Keratinocyte (primary cell): ENCODE results near the gene TCEAL8. TPM values are rescaled to one million over a fixed set of nuclear protein-coding genes. Genes with fewer than 3 reads are reported as not detected.

Experiments used
- DNase-seq: peaks from one replicate; pipeline ENCODE4 v3.0.0-alpha.2; 2011; ENCODE audit warnings: low read depth, missing footprints, low spot score
- FAIRE-seq: peaks from 2 replicates; lab custom pipeline; 2011; peaks lifted over from hg19 to GRCh38; lab: Jason Lieb, UNC
- H2AFZ ChIP-seq: 2 replicates; pipeline ENCODE4 v1.6.0; 2012; ENCODE audit warnings: low read length, control low read depth, inconsistent platforms; ENCODE audit not compliant: control insufficient read depth
- H3K27ac ChIP-seq: 2 replicates; pipeline ENCODE4 v1.5.1; 2011; ENCODE audit warnings: low read length; ENCODE audit not compliant: control insufficient read depth, insufficient read depth
- H3K27me3 ChIP-seq: 3 replicates; pipeline ENCODE4 v1.6.0; 2011; ENCODE audit warnings: low read length; ENCODE audit not compliant: control insufficient read depth, insufficient read depth; ENCODE audit errors: extremely low read depth
- H3K36me3 ChIP-seq, 2 experiments: 2 replicates in 1 of 2; 3 replicates in 1 of 2; pipeline ENCODE4 v1.5.1; 2011; ENCODE audit warnings: low read length in 2 of 2, mild to moderate bottlenecking in 1 of 2; ENCODE audit not compliant: control insufficient read depth in 2 of 2, insufficient read depth in 2 of 2; ENCODE audit errors: extremely low read depth in 1 of 2
- H3K4me1 ChIP-seq: 3 replicates; pipeline ENCODE4 v1.5.1; 2011; ENCODE audit warnings: low read length; ENCODE audit not compliant: control insufficient read depth, insufficient read depth; ENCODE audit errors: extremely low read depth
- H3K4me2 ChIP-seq: 3 replicates; pipeline ENCODE4 v1.6.0; 2011; ENCODE audit warnings: low read depth, low read length; ENCODE audit not compliant: control insufficient read depth, insufficient read depth; ENCODE audit errors: extremely low read depth
- H3K4me3 ChIP-seq, 3 experiments: fragments of 200-600 bp in 1 of 3; sonication (generic) in 1 of 3; 2 replicates in 2 of 3; 3 replicates in 1 of 3; pipeline ENCODE4 v1.5.1; 2011 to 2016; ENCODE audit warnings: low read length in 3 of 3, mild to moderate bottlenecking in 3 of 3, control low read depth in 2 of 3, inconsistent platforms in 1 of 3, low read depth in 1 of 3, mixed read lengths in 1 of 3, mixed run types in 1 of 3, moderate library complexity in 1 of 3; ENCODE audit not compliant: control insufficient read depth in 2 of 3, insufficient read depth in 2 of 3; ENCODE audit errors: extremely low read depth in 1 of 3
- H3K79me2 ChIP-seq: 2 replicates; pipeline ENCODE4 v1.6.0; 2012; ENCODE audit warnings: low read length; ENCODE audit not compliant: control insufficient read depth, insufficient read depth
- H3K9ac ChIP-seq: 3 replicates; pipeline ENCODE4 v1.6.0; 2011; ENCODE audit warnings: low read length; ENCODE audit not compliant: control insufficient read depth, insufficient read depth; ENCODE audit errors: extremely low read depth
- H3K9me1 ChIP-seq: 3 replicates; pipeline ENCODE4 v1.6.0; 2011; ENCODE audit warnings: low read length; ENCODE audit not compliant: control insufficient read depth, insufficient read depth; ENCODE audit errors: extremely low read depth
- H3K9me3 ChIP-seq: 2 replicates; pipeline ENCODE4 v1.5.1; 2012; ENCODE audit warnings: low read depth, low read length; ENCODE audit not compliant: control insufficient read depth
- H4K20me1 ChIP-seq: 3 replicates; pipeline ENCODE4 v1.6.0; 2011; ENCODE audit warnings: low read length; ENCODE audit not compliant: control insufficient read depth, insufficient read depth; ENCODE audit errors: extremely low read depth
- EZH2 ChIP-seq: IDR thresholded peaks from one replicate; pipeline ENCODE4 v1.6.1; 2012; ENCODE audit warnings: inconsistent platforms, mild to moderate bottlenecking, low read length, moderate library complexity
- dilution Hi-C: fragments of 300-500 bp; cut with MboI; formaldehyde crosslinking; loops from one replicate; pipeline ENCODE4 v1.7.0; 2020; ENCODE audit warnings: low sequenced_read_pairs; ENCODE audit not compliant: extremely low pct_ligation_motif_present
- polyA plus RNA-seq, 5 experiments: library from polyadenylated mRNA; depleted of rRNA in 3 of 5; stranded (reverse) in 3 of 5; stranded (forward) in 1 of 5; unstranded in 1 of 5; fragments of >200 nt; gene quantifications; 1 replicate in 1 of 5; 2 replicates in 3 of 5; 3 replicates in 1 of 5; pipeline versions ENCODE4 v1.2.1 to v1.2.3, GENCODE V29; 2011 to 2012; ENCODE audit warnings: missing spikeins in 2 of 5, low read depth in 1 of 5, low replicate concordance in 1 of 5
- TF ChIP-seq, protein P1 (sequence below), 3 experiments: IDR thresholded peaks in 1 of 3; conservative IDR thresholded peaks in 1 of 3; optimal IDR thresholded peaks in 1 of 3; 2 replicates in 2 of 3; 3 replicates in 1 of 3; pipeline versions ENCODE3 to v1.5.1; 2011; ENCODE audit warnings: low read length in 3 of 3, mild to moderate bottlenecking in 3 of 3, moderate library complexity in 2 of 3, control low read depth in 1 of 3, inconsistent platforms in 1 of 3; ENCODE audit not compliant: insufficient read depth in 2 of 3; ENCODE audit errors: extremely low read depth in 1 of 3

The TCEAL8 gene
- polyA plus RNA-seq, 1 donor (not counting 4 experiments of a cell fraction or from before 2014, with no cell fraction given): 84.7 TPM

DNA sequence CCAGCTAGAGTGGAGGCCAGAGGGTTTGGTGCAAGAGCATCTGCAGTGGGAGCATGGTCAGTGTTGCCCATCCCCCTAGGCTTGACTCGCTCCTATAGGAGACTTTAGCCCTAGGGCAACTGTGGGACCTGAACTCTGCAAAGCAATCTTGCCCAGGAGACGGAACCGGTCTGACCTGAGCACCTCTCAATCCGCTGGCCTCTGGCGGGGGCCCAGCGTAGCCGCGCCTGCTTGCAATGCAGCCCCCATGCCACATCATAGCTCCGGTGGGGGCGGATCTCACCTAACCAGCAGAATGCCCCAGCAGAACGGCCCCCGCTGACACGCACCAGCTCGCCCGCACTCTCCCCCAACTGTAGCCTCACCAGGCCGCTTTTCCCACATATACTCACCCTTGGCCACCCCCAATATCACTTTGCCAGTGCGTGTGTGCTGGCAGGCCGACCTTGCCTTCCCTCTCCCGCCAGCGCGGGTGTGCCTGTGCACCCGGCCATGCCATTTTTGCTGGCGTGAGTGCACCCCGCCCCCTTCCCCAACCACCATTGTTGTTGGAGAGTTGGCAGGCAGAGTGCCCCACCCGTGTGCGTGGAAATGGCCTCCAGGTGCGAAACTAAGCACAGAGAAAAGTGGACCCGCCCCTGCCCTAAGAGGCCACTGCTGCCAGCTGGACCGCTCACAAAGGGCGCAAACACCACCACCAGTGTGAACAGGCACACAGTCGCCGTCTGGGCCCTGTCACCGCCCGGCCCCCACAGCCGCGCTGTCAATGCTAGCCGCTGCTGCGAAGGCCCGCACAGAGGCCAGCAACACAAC is 34.2 kb downstream of the TCEAL8 start:
- H2AFZ ChIP-seq: no peak overlapping the region
- no peak overlapping the region for H3K27ac ChIP-seq
- no peak overlapping the region for H3K9ac ChIP-seq
- DNase-seq (no peak), FAIRE-seq (no peak)
- no peaks in the 10 kb centered on the region for H3K36me3 ChIP-seq
- no peak overlapping the region for H3K4me3 ChIP-seq
- no peaks in the 10 kb centered on the region for H3K79me2 ChIP-seq
- no peak for TF ChIP-seq EZH2
- TF ChIP-seq, protein P1, sequence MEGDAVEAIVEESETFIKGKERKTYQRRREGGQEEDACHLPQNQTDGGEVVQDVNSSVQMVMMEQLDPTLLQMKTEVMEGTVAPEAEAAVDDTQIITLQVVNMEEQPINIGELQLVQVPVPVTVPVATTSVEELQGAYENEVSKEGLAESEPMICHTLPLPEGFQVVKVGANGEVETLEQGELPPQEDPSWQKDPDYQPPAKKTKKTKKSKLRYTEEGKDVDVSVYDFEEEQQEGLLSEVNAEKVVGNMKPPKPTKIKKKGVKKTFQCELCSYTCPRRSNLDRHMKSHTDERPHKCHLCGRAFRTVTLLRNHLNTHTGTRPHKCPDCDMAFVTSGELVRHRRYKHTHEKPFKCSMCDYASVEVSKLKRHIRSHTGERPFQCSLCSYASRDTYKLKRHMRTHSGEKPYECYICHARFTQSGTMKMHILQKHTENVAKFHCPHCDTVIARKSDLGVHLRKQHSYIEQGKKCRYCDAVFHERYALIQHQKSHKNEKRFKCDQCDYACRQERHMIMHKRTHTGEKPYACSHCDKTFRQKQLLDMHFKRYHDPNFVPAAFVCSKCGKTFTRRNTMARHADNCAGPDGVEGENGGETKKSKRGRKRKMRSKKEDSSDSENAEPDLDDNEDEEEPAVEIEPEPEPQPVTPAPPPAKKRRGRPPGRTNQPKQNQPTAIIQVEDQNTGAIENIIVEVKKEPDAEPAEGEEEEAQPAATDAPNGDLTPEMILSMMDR (optimal IDR thresholded peaks at IDR 0.05 in 1 of 3, IDR thresholded peaks at IDR 0.05 in 1 of 3, conservative IDR thresholded peaks at IDR 0.05 in 1 of 3; ENCODE audit: extremely low read depth in 1 of 3, insufficient read depth in 2 of 3, low read length in 3 of 3): no peak
- dilution Hi-C loops: no loop called here
- no peaks in the 10 kb centered on the region for H3K4me1 ChIP-seq
- peaks cover 11% of the 10 kb centered on the region for H3K27me3 ChIP-seq
- no peaks in the 10 kb centered on the region for H3K9me3 ChIP-seq
- no peaks in the 10 kb centered on the region for H3K9me1 ChIP-seq
- H3K4me2 ChIP-seq: no peak overlapping the region
- no peaks in the 10 kb centered on the region for H4K20me1 ChIP-seq

DNA sequence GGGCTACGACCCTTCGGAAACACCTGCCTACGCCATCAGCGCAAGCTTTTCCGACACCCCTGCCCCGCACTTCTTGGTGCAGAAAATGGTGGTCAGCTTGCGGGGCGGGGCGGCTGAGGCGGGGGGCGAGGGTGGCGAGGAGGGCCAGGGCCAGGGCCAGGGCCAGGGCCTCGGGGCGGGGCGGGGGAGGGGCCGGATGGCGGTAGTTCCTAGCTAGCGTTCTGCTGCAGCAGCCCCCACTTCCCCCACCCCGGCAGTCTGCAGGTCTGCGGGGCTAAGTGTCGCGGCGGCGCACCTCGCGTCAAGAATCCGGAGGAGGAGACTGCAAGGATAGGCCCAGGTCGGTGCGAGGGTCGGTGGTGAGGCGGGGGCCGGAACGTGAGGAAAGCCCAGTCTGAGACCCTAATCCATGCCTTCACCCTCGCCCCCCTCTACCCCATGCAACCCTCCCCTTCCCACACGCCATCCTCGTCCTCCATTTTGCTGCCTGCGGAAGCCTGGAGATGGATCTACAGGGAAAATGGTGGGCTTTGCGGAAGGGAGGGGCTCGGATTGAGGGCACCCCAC is 39.4 kb downstream of the TCEAL8 start:
- H2AFZ ChIP-seq: peak overlapping the region; percentile 49
- peaks cover 3% of the 10 kb centered on the region for H3K4me1 ChIP-seq
- H3K4me3 ChIP-seq: peak overlapping the region; percentile 51 to 60 (median 57)
- no peak for TF ChIP-seq EZH2
- TF ChIP-seq, protein P1 (optimal IDR thresholded peaks at IDR 0.05 in 1 of 3, IDR thresholded peaks at IDR 0.05 in 1 of 3, conservative IDR thresholded peaks at IDR 0.05 in 1 of 3; ENCODE audit: extremely low read depth in 1 of 3, insufficient read depth in 2 of 3, low read length in 3 of 3): no peak
- H3K4me2 ChIP-seq: peak overlapping the region; percentile 64
- FAIRE-seq: no peak
- H3K79me2 ChIP-seq: no peaks in the 10 kb centered on the region
- no peaks in the 10 kb centered on the region for H3K9me3 ChIP-seq
- peaks cover 7% of the 10 kb centered on the region for H3K27me3 ChIP-seq
- DNase-seq: no peak
- H3K36me3 ChIP-seq: no peaks in the 10 kb centered on the region
- dilution Hi-C loops: no loop called here
- peak overlapping the region; percentile 14 for H3K27ac ChIP-seq
- H4K20me1 ChIP-seq: no peaks in the 10 kb centered on the region
- H3K9ac ChIP-seq: peak overlapping the region; percentile 64
- H3K9me1 ChIP-seq: no peaks in the 10 kb centered on the region
